Measurements from ENCODE around the gene SPPL2B. TPM values are rescaled to one million over a fixed set of nuclear protein-coding genes. Genes with fewer than 3 reads are reported as not detected.
A peak's percentile ranks its signal among the peaks of the same experiment; 100 is the strongest.

SPPL2B gene
- total and polyA plus RNA-seq, 9 of the 15 experiments (the other 6 are each of a cell fraction or from before 2014, with no cell fraction given), result 0.20 to 81.2 (median 15.1) TPM

GRCh38 chr19:2362046-2362969, 33.8 kb downstream of the SPPL2B start (continued):
- TF ChIP-seq HBP1 (CRISPR knock-in tag; IDR thresholded peaks at IDR 0.05) (peak; percentile 16; the same call in 1 of the 2 replicates), HLTF (IDR thresholded peaks at IDR 0.05) (peak; percentile 89; the same call in 1 of the 2 replicates), MYC (IDR thresholded peaks at IDR 0.05; ENCODE audit: low read depth, low read length) (no peak), MYC (CRISPR knock-in tag; IDR thresholded peaks at IDR 0.05; ENCODE audit: borderline replicate concordance, low read depth) (no peak), IFI16 (CRISPR knock-in tag; IDR thresholded peaks at IDR 0.05) (no peak), ZNF609 (CRISPR knock-in tag; IDR thresholded peaks at IDR 0.05; ENCODE audit: borderline replicate concordance) (0 out of 2 replicates have a peak, but pooled peaks have one; percentile 26), ZC3H8 (IDR thresholded peaks at IDR 0.05) (0 out of 2 replicates have a peak, but pooled peaks have one; percentile 71), CBX1 (IDR thresholded peaks at IDR 0.05; ENCODE audit: low read depth) (0 out of 2 replicates have a peak, but pooled peaks have one; percentile 17), ZBTB11 (CRISPR knock-in tag; IDR thresholded peaks at IDR 0.05) (no peak), BCOR (IDR thresholded peaks at IDR 0.05) (peak; percentile 27; the same call in 1 of the 2 replicates), FOXK2 (conservative IDR thresholded peaks at IDR 0.05 in 1 of 2, IDR thresholded peaks at IDR 0.05 in 1 of 2; ENCODE audit: low read depth in 2 of 2) (0 out of 4 replicates have a peak, but pooled peaks of 1 of the 2 experiments have one; percentile 9), TSC22D4 (tag; IDR thresholded peaks at IDR 0.05) (peak; percentile 30; the same call in 1 of the 2 replicates), NFE2L1 (tag; IDR thresholded peaks at IDR 0.05; ENCODE audit: borderline replicate concordance, low read depth) (no peak), IRF9 (tag; IDR thresholded peaks at IDR 0.05) (0 out of 2 replicates have a peak, but pooled peaks have one; percentile 31), ZNF184 (CRISPR knock-in tag; IDR thresholded peaks at IDR 0.05) (no peak)

Data from K562 (cell line).